T-helper 1 cell treated with Interleukin-12 subunit alpha and Interleukin-12 subunit beta and Interleukin-4 antibody, amounts not matched to agents 30 ng/mL and 1 ng/mL, for 36 hours (primary cell): ENCODE measurements around the gene POLE4. TPM values are rescaled to one million over a fixed set of nuclear protein-coding genes. Genes with fewer than 3 reads are reported as not detected.

Source experiments
- intact Hi-C: fragments of 100-400 bp; cut with micrococcal nuclease; formaldehyde crosslinking; loops from one replicate; pipeline ENCODE4 v1.15.1; 2024
- total RNA-seq: library from RNA; stranded (reverse); gene quantifications from 2 replicates; pipeline ENCODE4 v1.2.3, GENCODE V29; 2022

POLE4 gene, protein sequence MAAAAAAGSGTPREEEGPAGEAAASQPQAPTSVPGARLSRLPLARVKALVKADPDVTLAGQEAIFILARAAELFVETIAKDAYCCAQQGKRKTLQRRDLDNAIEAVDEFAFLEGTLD
- 38.3 and 42.4 TPM in 2 replicates for total RNA-seq

DNA sequence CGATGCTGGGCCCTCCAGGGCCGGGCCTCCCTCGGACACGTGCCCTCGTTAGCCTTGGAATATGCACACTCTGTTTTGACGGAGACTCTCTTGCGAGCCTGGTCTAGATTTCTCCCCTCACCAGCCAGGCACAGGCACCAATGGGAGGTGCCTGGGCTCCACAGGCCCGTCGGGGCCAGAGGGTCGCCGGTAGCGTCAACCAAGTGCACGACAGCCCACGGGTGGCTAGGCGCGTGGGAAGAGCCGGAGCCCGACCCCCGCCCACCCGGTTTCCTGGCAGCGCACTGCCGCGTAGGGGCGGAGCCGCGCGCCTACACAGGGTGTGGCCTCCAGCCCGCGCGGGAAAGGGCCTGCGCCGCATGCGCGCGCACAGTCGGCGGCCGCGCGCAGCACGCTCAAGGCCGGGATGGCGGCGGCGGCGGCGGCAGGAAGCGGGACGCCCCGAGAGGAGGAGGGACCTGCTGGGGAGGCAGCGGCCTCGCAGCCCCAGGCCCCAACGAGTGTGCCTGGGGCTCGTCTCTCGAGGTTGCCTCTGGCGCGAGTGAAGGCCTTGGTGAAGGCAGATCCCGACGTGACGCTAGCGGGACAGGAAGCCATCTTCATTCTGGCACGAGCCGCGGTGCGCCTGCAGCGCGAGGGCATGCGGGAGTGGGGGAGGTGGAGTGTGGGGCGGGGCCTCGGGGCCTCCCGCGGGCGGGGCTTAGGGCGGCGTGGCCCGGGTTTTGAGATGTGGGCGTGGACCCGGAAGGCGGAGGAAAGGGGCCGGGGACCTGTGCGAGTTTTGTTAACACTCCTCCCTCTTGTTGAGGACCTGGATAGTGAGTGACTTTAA lies at the start of gene POLE4:
POLE4 (plus strand) TSS at position 370 of the 832 bp plus-strand sequence; CDS start at position 407, 37 bp downstream.
- intact Hi-C loops, result loop anchor here (1.0 to 10.0 kb wide), 17 partner anchors 9 to 1724 kb away; partner anchors contain the start of genes AUP1, C2orf81, CCT7 and DOK1

DNA sequence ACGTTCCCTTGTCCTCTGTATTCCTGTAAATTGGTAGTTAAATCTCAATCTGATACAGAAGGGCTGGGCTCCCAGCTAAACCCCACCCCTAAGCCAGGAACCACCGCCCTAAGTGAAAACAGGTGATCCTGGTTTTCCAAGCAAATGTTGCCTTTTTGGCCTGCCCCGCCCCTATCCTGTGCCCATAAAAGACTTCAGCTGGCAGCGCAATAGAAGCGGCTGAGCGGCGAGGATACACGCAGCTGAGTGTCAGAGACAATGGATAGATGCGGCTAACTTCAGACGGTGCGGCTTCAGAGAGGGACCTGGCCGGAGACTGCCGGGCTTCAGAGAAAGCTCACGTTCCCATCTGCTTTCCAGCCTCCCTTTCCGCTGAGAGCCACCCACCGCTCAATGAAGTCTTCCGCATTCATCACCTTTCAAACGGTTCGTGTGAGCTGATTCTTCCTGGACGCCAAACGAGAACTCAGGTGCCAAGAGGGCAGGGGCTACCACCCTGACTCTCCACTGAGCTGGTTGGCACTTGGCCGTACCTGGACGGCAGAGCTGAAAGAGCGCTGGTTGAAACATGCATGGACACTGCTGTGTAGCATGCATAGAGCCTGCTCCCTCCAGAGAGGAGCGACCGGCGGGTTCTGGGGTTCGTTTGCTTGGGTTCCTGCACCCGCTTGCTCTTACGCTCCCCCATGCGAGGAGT lies 49.5 kb upstream of the POLE4 start:
- intact Hi-C loops, result no loop called here

DNA sequence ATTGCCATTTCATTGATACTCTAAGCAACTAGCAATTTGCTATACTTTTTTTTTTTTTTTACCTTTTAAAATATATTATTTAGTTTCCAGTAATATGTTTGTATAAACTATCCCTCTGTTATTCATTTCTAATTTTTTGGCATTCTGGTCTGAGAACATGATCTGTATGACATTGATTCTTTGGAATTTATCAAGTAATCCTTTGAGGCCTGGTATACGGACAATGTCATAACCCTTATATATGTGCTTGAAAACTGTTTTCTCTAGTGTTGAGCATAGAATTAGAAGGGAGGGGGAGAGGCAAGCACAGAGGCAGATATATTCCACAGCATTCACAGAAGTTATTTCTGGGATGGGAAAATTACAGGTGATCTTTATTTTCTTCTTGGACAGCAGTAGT lies 48.2 kb upstream of the POLE4 start:
- intact Hi-C loops, result no loop called here

DNA sequence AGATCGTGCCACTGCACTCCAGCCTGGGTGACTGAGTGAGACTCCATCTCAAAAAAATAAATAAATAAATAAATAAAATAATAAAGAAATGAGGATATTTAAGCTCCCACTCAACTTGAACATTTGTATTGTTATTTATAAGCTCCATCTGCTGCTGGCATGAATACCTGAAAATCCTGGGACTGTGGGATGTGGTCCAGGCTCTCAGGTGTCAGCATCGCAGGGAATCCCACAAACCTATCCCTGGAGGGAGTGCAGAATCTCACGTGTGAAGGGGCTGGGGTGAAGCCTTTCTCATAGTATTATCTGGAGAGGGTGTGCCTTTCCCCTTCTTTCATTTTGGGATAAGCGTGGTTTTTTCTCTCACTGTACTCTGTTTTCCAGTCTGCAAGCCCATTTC lies 47.4 kb upstream of the POLE4 start:
- intact Hi-C loops, result no loop called here

DNA sequence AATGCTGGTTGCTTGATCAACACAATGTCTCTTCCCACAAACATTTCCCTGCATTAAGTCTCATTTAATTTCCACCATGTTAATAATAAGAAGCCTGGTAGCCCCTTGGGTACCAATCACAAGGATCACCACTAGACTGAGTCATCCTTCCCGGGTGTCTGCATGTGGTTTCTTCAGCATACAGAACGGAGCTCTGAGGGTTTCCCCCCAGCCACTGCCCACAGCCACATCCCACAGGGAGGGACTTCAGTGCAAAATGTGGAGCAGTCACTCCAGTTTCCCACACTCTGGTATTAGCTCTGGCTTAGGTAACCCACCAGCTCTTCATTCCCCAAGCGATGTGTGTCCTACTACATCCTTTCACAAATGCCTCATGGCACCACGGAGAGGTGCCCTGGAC lies 42.7 kb upstream of the POLE4 start:
- intact Hi-C loops, result loop anchor here (5.0 kb wide), 2 partner anchors 282 to 712 kb away; partner anchors contain the start of gene TACR1

DNA sequence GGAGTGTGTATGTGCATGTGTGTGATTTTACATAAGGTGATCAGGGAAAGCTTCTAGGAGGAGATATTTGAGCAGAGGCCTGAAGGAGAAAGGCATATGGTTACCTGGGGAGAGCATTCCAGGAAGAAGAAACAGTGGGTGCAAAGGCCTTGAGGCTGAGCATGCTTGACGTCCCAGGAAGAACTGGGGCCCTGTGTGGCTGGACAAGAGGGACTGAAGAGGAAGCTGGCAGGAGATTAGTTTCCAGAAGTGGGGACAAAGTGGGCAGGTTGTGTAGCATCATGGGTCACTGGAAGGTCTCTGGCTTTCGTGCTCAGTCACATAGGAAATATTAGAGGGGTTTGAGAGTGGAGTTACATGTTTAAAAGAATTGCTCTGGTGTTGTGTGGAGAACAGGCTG lies 42.0 kb upstream of the POLE4 start:
- intact Hi-C loops, result loop anchor here (5.0 kb wide), 2 partner anchors 281 to 711 kb away; partner anchors contain the start of gene TACR1

DNA sequence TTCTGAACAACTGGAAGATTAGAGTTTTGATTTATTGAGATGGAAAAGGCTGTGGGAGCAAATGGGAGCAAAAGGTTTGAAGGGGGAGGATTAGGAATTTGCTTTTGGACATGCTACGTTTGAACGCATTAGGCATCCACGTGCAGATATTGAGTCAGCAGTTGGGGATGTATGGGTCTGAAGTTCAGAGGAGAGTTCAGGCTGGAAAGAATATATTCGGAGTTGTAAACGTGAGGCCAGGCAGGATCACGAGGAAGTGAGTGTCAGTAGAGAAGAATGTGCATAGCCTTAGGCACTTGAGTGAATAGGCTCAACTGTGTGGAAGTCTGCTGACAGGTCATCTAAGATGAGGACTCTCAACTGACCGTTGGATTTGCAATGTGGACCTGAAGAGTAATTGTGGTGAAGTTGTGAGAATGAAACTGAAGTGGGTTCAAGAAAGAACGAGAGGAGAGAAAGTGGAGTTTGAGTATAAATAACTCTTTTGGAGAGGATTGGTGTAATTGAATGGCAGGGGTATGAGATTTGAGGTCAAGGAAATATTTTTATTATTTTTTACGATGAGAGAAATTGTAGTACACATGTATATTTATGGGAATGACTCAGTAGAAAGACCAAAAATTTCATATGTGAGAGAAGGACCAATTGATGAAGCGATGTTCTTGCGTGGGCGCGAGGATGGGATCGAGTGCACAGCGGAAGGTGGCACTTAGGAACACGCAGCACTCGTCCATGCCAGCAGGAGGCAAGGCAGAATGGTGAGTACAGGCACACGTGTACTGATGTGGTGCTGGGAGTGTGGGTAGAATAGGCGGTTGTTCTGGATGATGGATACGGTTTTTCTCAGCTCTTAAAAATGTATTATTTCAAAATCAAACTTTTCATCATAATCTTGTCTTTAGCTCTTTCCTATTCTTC lies 40.5 kb upstream of the POLE4 start:
- intact Hi-C loops, result loop anchor here (5.0 kb wide), 2 partner anchors 279 to 709 kb away; partner anchors contain the start of gene TACR1

DNA sequence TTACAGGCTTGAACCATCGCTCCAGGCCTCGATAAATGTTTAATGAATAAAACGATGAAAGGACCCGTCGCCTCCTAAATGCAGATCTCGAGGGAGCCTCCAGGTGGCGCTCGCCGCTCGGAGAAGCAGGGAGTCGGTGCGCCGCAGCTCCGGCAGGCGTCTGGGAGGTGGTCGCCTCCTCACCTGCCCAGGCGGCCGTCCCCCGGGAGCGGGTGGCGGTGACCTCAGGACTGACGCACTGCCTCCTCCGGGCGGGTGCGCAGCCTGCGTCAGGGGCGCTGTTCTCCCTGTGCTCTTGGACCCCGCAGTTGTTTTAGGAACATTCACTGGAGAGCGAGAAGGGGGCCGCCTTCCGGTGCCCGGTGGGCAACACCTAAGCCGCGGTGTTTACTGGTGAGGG lies 38.6 kb upstream of the POLE4 start:
- intact Hi-C loops, result loop anchor here (1.0 to 5.0 kb wide), 8 partner anchors 38 to 707 kb away; partner anchors contain the start of genes POLE4 and TACR1

DNA sequence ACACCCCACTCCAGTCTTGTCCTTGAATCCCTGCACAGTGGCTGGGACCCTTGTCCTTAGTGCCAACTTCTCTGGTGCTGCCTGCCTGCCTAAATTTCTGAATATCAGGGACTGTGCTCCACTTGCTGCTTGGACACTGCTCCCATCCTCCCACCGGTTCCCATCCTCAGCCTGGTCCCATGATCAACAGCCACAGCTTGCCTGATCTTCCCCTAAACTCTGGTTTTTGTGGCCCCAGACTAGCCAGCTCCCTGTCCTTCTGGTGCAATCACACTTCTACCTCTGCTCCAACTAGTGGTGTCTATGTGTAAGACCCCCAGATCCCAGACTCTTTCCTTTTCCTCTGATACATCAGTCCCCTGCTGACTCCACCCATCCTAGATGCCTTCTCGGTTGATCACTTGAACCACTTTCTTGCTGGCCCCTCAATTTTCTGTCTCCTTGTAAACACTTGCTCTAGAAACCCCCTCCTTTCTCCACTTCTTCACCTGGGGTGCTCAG lies 37.2 kb upstream of the POLE4 start:
- intact Hi-C loops, result loop anchor here (2.0 kb wide), 1 partner anchor 62 kb away; no protein-coding TSS in a partner anchor

DNA sequence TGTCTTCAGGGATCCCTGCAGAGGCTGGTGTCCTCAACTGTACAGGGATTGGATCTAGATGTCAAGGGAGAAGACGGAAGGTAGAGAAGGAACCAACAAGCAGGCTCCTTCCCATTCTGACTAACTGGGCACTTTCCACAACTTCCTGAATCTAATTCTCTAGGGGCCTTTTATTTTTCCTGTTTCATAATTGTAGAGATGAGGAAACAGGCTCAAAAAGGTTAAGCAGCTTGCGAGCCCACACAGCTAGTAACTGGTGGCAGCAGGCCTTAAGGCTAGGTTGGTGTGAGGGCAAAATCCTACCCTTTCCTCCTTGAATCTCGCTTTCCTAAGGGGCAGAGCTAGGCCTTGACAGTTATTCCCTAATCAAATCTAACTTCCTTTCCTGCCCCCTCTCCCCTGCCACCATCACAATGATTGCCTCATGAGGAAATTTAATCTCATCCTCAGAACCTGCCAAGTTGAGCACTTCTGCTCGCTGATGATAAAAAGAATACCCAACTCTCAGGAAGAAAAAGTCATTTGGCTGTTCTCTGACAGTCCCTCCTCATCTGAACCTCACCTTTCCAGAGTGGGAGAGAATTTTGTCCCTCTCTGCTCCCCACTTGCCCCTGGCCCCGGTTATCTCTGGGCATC lies 35.7 kb upstream of the POLE4 start:
- intact Hi-C loops, result no loop called here

DNA sequence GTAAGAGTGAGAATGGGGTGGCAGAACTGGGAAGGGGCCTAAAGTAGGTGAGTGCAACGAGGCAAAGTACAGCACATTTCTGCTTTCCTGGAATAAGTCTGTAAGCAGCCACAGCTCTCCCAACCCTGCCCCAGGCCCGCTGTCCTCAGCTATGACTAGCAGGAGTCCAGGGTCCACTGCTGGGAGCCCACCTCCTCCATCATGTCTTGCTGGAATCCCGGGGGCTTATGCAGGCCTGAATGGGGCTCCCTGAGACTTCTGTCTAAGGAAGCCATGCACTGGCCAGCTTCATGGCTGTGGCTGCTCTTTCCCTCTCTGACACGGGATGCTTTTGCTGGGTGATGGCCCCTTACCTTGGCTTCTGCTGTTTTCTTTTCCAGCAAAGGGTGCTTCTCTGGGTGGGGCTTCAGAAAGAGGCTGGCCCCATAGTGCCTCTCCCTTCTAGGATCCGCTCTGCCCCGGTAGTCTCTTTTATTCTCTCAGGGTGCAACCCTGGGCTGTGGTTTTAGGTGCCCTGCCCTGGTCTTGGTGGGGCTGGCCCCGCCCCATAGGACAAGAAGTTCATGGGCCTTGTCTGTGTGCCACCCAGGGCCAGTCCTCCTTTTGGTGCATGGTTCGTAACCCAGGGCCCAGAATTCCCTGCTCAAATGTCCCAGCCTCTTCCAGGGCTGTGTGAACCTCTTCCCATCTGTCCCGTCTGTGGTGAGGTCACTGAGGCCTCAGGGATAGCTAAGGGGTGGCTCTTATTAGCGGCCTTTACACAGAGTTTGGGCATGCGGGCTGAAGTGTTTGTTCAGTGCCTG lies 33.8 kb upstream of the POLE4 start:
- intact Hi-C loops, result no loop called here

DNA sequence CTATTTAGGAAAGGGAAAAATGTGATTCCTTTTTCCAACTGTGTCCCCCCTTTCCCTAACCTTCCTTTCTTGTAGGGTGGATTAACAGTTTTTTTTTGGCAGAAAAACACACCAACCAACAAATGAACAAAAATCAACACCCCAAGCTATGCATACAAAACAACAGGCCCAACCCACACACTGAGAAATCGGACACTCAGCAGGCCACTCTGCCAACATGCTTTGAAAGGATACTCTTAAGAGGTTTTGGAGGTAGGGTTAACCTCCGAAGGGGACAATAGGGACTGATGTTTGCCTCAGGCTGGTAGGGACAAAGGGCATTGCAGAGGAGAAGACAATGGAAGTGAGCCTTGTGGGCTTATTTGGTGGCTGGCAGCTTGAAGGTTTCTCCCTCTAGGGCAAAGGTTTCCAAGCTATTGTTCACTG lies 33.1 kb upstream of the POLE4 start:
- intact Hi-C loops, result no loop called here

DNA sequence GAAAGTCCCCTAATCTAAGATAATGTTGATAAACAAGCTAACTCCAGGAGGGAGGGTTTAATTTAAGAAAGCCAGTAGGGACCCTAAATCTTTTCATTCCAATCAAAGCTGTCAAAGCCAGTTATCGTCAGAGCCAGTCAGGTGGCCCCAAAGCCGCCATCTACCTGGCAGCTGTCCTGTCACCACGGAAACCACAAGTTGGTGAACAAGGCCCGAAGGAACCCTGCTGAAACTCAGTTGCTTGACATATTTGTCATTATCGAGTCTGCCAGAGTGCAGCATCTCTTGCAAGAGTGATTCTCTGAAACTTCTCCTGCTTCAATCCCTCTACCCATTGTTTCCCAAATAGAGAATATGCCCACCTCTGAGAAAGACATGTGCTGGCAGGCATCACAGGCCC lies 30.8 kb upstream of the POLE4 start:
- intact Hi-C loops, result no loop called here

DNA sequence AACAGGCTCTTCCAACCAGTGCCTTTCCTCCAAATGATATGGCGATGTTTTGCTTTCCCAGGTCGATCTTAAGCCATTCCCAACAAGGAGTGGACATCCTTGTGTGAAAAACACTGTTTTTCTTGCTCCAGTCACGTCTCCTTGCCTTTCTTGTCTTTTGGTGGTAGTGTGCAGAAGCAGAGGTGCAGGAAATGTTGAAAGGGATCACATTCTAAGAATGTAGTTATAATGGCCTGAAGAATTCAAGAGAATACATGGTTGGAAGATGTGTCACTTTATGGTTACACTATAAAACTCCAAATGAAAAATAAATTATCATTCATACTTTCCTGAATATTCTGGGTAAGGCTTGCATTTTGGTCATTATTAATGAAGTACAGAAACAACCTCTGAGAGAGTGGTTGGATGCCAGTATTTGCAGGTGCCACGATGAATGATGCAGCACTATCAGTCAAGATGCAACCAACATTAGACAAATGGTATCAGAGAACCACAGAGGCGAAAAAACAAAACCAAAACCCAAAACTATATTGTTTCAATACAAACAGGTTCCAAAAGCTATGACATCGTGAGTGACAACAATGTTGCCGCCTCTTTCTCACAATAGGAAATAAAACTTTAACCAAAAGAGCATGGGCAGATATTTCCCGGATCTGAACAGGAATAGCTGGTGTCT lies 27.5 kb upstream of the POLE4 start:
- intact Hi-C loops, result no loop called here

DNA sequence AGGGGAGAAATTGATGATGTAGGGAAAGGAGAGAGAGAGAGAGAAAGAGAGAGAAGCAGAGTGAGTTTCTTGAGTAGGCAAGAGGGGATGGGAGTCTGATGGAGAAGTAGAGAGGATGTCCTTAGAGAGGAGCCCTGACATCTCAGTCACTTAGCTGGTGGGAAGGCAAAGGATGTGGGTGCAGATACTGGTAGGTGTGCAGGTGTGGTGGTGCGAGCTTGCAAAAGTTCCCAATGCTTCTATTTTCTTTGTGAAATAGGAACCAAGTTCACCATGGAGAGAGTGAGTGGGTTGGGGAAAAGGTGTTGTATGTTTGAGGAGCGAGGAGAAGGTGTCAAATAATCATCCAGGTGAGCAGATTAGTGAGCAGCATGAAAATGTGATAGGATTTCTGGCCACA lies 26.5 kb upstream of the POLE4 start:
- intact Hi-C loops, result no loop called here

DNA sequence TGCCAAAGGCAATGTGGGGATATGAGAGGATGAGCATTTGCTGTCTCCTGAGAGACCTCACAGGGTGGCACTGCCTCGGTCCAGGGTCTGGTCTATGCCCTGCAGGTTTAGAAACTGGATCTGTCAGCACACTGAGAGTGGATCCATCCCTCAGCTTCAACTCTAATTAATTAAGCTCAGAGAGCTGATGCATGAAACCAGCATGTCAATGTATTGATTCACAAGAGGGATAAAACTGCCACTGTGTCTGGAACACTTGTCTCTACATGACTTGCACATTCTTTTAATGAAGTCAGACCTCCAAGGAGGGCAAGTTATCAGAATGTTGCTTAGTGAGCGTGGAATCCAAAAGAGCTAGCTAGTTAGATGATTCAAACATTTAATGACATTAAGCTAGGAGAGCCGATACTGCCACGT lies 22.5 kb upstream of the POLE4 start:
- intact Hi-C loops, result no loop called here

DNA sequence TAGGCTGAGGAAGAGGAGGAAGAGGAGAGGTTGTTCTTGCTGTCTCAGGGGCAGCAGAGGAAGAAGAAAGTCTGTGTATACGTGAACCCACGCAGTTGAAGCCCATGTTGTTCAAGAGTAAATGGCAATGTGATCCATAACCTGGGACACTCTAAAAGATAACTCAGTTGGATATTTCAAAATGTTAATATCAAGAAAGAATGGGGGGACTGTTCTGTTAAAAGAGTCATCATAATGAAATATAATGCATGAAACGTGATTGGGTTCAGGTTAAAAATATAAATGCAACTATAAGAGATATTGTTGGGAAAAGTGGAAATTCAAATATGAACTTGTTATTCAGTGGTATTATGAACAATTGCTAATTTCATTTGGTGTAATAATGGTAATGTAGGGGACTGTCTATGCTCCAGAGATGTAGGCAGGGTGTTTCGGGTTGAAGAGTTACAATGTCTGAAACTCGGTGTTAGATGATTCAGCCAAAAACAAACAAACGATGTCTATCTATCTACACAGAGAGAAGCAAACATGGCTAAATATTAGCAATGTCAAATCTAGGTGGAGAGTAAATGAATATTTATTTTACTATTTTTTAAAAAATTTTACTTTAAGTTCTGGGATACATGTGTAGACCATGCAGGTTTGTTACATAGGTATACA lies 21.1 kb upstream of the POLE4 start:
- intact Hi-C loops, result no loop called here

DNA sequence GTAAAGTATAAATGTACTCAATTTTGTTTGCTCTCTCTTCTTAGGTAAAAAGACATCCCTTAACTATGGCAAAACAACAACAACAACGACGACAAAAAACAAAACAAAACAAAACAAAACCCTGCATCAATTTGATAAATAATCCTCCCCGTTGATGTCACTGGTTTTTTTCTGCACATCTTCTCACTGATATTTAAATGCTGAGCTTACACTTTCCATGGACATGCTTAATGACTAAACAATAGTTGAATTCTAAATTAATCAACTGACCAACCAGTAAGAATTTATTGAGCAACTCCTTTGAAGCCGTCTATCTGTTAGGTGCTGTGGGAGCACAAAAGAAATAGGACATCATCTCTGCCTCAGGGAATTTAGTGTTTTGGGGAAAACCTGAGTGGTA lies 20.2 kb upstream of the POLE4 start:
- intact Hi-C loops, result no loop called here
